Measurements from ENCODE around the gene ARPC4.

ARPC4 gene

GRCh38 chr3:9791790-9792404 is 985 bp upstream of the ARPC4 start:
- Histone ChIP-seq H3K4me3 (replicated peaks; ENCODE audit: insufficient read depth, low read length) (peak overlapping the region; percentile 60), H3K27me3 (ENCODE audit: insufficient read depth, poor library complexity, severe bottlenecking) (no peaks in the 10 kb centered on the region), H3K27ac (replicated peaks) (peak overlapping the region; percentile 99)
- TF ChIP-seq, protein P1, sequence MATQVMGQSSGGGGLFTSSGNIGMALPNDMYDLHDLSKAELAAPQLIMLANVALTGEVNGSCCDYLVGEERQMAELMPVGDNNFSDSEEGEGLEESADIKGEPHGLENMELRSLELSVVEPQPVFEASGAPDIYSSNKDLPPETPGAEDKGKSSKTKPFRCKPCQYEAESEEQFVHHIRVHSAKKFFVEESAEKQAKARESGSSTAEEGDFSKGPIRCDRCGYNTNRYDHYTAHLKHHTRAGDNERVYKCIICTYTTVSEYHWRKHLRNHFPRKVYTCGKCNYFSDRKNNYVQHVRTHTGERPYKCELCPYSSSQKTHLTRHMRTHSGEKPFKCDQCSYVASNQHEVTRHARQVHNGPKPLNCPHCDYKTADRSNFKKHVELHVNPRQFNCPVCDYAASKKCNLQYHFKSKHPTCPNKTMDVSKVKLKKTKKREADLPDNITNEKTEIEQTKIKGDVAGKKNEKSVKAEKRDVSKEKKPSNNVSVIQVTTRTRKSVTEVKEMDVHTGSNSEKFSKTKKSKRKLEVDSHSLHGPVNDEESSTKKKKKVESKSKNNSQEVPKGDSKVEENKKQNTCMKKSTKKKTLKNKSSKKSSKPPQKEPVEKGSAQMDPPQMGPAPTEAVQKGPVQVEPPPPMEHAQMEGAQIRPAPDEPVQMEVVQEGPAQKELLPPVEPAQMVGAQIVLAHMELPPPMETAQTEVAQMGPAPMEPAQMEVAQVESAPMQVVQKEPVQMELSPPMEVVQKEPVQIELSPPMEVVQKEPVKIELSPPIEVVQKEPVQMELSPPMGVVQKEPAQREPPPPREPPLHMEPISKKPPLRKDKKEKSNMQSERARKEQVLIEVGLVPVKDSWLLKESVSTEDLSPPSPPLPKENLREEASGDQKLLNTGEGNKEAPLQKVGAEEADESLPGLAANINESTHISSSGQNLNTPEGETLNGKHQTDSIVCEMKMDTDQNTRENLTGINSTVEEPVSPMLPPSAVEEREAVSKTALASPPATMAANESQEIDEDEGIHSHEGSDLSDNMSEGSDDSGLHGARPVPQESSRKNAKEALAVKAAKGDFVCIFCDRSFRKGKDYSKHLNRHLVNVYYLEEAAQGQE (IDR thresholded peaks at IDR 0.05; ENCODE audit: insufficient replicate concordance, low read depth), result peak; percentile 2
- no peak for TF ChIP-seq POLR2AphosphoS5 (IDR thresholded peaks at IDR 0.05; ENCODE audit: low read depth)
- no peak for DNase-seq (ENCODE audit: low read depth in 1 of 2, low spot score in 1 of 2)

- TF ChIP-seq, protein P1 (IDR thresholded peaks at IDR 0.05; ENCODE audit: insufficient replicate concordance, low read depth), result no peak
- TF ChIP-seq, protein P2, sequence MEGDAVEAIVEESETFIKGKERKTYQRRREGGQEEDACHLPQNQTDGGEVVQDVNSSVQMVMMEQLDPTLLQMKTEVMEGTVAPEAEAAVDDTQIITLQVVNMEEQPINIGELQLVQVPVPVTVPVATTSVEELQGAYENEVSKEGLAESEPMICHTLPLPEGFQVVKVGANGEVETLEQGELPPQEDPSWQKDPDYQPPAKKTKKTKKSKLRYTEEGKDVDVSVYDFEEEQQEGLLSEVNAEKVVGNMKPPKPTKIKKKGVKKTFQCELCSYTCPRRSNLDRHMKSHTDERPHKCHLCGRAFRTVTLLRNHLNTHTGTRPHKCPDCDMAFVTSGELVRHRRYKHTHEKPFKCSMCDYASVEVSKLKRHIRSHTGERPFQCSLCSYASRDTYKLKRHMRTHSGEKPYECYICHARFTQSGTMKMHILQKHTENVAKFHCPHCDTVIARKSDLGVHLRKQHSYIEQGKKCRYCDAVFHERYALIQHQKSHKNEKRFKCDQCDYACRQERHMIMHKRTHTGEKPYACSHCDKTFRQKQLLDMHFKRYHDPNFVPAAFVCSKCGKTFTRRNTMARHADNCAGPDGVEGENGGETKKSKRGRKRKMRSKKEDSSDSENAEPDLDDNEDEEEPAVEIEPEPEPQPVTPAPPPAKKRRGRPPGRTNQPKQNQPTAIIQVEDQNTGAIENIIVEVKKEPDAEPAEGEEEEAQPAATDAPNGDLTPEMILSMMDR (IDR thresholded peaks at IDR 0.05; ENCODE audit: insufficient read depth, low read length), result no peak
- TF ChIP-seq GABPA (IDR thresholded peaks at IDR 0.05; ENCODE audit: low read depth) (0 out of 2 replicates have a peak, but pooled peaks have one; percentile 13), SPI1 (IDR thresholded peaks at IDR 0.05; ENCODE audit: borderline replicate concordance, low read depth) (peak; percentile 61; the same call in 1 of the 2 replicates), POLR2AphosphoS5 (IDR thresholded peaks at IDR 0.05; ENCODE audit: low read depth) (0 out of 2 replicates have a peak, but pooled peaks have one; percentile 20)
- no peaks in the 10 kb centered on the region for H3K27me3 ChIP-seq (ENCODE audit: insufficient read depth, poor library complexity, severe bottlenecking)
- H3K4me3 ChIP-seq (replicated peaks; ENCODE audit: insufficient read depth, low read length), result peak overlapping the region; percentile 60
- DNase-seq (ENCODE audit: low read depth in 1 of 2, low spot score in 1 of 2), result peak; percentile 74 to 94
- H3K27ac ChIP-seq (replicated peaks), result peak overlapping the region; percentile 99
Measured at GRCh38 chr3:9793161-9793781, 389 bp downstream of the ARPC4 start.

- Histone ChIP-seq H3K27ac (replicated peaks) (no peak overlapping the region), H3K27me3 (ENCODE audit: insufficient read depth, poor library complexity, severe bottlenecking) (no peaks in the 10 kb centered on the region), H3K4me3 (replicated peaks; ENCODE audit: insufficient read depth, low read length) (no peak overlapping the region)
- TF ChIP-seq GABPA (IDR thresholded peaks at IDR 0.05; ENCODE audit: low read depth) (no peak), SPI1 (IDR thresholded peaks at IDR 0.05; ENCODE audit: borderline replicate concordance, low read depth) (no peak)
- TF ChIP-seq, protein P2 (IDR thresholded peaks at IDR 0.05; ENCODE audit: insufficient read depth, low read length), result no peak
- TF ChIP-seq, protein P1 (IDR thresholded peaks at IDR 0.05; ENCODE audit: insufficient replicate concordance, low read depth), result no peak
- no peak for DNase-seq (ENCODE audit: low read depth in 1 of 2, low spot score in 1 of 2)
Measured at GRCh38 chr3:9794400-9794799, 1.5 kb downstream of the ARPC4 start.

Data from HL-60 (cell line).